Heart left ventricle (tissue), 16 donors: Measurements from ENCODE around the gene MIB2. TPM values are rescaled to one million over a fixed set of nuclear protein-coding genes. Genes with fewer than 3 reads are reported as not detected.

Source experiments
- ATAC-seq, 4 donors: fragments of 200-7000 bp; cut with Tn5 transposase; one replicate each; pipeline ENCODE4 v1.9.1; 2020 to 2022; ENCODE audit warnings: moderate library complexity in 4 of 4, mild to moderate bottlenecking in 3 of 4, moderate number of reproducible peaks in 1 of 4
- DNase-seq, 5 donors: peaks; one replicate each; pipeline ENCODE4 v3.0.0-alpha.2; 2020
- H3K27ac ChIP-seq, 12 donors: fragments of 200-600 bp; sonication (generic) in 4 of 12; one replicate each; pipeline versions ENCODE4 v1.5.0 to v1.8.0; 2016 to 2022; ENCODE audit warnings: mild to moderate bottlenecking in 2 of 12
- H3K27me3 ChIP-seq, 9 donors: fragments of 200-600 bp; sonication (generic) in 2 of 9; one replicate each; pipeline versions ENCODE4 v1.5.1 to v1.8.0; 2016 to 2022; ENCODE audit warnings: mild to moderate bottlenecking in 3 of 9
- H3K36me3 ChIP-seq, 9 donors: fragments of 200-600 bp; sonication (generic) in 2 of 9; one replicate each; pipeline versions ENCODE4 v1.5.0 to v1.8.0; 2018 to 2022; ENCODE audit warnings: mild to moderate bottlenecking in 2 of 9
- H3K4me1 ChIP-seq, 12 donors: fragments of 200-600 bp; sonication (generic) in 4 of 12; one replicate each; pipeline versions ENCODE4 v1.5.0 to v1.8.0; 2016 to 2022; ENCODE audit warnings: mild to moderate bottlenecking in 3 of 12
- H3K4me3 ChIP-seq, 12 donors: fragments of 200-600 bp; sonication (generic) in 4 of 12; one replicate each; pipeline versions ENCODE4 v1.5.0 to v1.8.0; 2017 to 2022; ENCODE audit warnings: mild to moderate bottlenecking in 9 of 12, moderate library complexity in 4 of 12
- H3K9me3 ChIP-seq, 12 donors: fragments of 200-600 bp; sonication (generic) in 4 of 12; one replicate each; pipeline versions ENCODE4 v1.5.0 to v1.8.0; 2016 to 2022; ENCODE audit warnings: mild to moderate bottlenecking in 1 of 12
- POLR2A ChIP-seq, 2 donors: fragments of 450-650 bp; IDR thresholded peaks; one replicate each; pipeline ENCODE4 v1.6.1; 2017; ENCODE audit warnings: antibody characterized with exemption in 2 of 2, mild to moderate bottlenecking in 2 of 2, moderate library complexity in 2 of 2
- WGBS, 4 donors: extraction: QIAGEN DNeasy Blood & Tissue Kit in 2 of 4; methylation state at CpG; one replicate each; pipeline versions ENCODE4 v1.1.5 to v1.1.7; 2013 to 2018; 5-methylcytosine and 5-hydroxymethylcytosine counted together
- intact Hi-C, 10 donors: fragments of 100-400 bp; cut with DNase I; formaldehyde crosslinking; loops; one replicate each; pipeline versions ENCODE4 v1.11.1 to v1.14.2; 2022
- polyA plus RNA-seq, 2 donors: library from polyadenylated mRNA; stranded (reverse); fragments of 200-250 nt; gene quantifications; one replicate each; pipeline ENCODE4 v1.2.3, GENCODE V29; 2013
- total RNA-seq, 9 donors: library from RNA; depleted of rRNA in 2 of 9; stranded (reverse); fragments of >200 nt in 2 of 9; fragmentation: NEBNext Ultra II Directional in 3 of 9; extraction: Animal tissue kit (Norgen Biotek cat#: 25700) in 3 of 9; gene quantifications; one replicate each; pipeline versions ENCODE4 v1.1.0 to v1.2.4, GENCODE V29; 2016 to 2023
- TF ChIP-seq, protein P1 (sequence below), 12 donors: fragments of 200-600 bp; sonication (generic) in 4 of 12; IDR thresholded peaks; one replicate each; pipeline versions ENCODE4 v1.5.0 to v1.8.0; 2018 to 2022; ENCODE audit warnings: antibody characterized with exemption in 12 of 12, mild to moderate bottlenecking in 5 of 12
- donor health status: ischemic (EF 13 %, LVEDD 7.1; RV severe dilation, severe dysfunction).
- donor health status: healthy with polysubstance abuse.
- donor health status: DM: no; HTN: yes; CAD: no.
- donor health status: DM: no; HTN: no; CAD: no.
- donor health status: ischemic (EF 25% LVEDD 6.9; RV normal size, moderate dysfunction).
- donor health status: ischemic (EF 25% LVEDD 5.7; RV mildly dilated, moderate dysfunction).
- donor health status: healthy.
- donor health status: DM: yes; HTN: yes; CAD: no.
- donor health status: ischemic (EF 35%, LVEDD 5.7; RV mildly dilated, moderate dysfunction).
- donor health status: nonischemic (EF 11% LVEDD 7.7; RV severe dilation, severe dysfunction).
- donor health status: DM: yes; HTN: yes; CAD: no.
- donor health status: PGD.
- donor health status: ischemic (EF 29% LVEDD 5.4; RV normal size, mild dysfunction).
- donor health status: nonischemic (EF 23%, LVEDD 6.1; RV moderate dilation, normal function).

MIB2 gene
- total and polyA plus RNA-seq, 11 donors = 40.7 to 121 (median 76.3) TPM

DNA sequence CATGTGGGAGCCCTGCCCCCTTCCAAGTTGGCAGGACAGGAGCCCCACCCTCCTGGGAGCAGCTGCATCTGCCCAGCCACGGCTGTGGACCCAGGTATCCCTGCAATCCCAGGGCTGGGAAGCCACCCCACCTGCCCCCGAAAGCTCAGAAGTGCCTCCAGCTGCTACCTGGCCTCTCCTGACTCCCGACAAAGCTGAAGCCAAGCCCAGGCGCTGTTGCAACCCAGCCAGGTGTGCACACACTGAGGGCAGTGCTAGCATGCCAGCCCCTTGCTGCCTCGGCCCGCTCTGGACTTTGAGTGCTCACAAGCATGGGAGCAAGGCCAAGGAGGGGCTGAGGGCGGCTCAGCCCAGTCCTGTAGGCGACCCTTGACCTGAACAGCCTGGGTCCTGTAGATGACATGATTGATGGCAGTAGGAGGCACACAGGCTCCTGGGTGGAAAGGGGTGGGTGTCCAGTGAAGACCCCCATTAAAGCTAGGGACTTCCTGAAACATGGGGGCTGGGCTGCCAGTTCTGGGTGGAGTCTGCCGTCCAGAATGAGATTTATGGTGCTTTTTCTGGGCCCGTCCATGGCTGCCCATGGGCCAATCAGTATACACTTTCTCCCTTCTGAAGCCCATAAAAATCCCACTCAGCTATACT is 37.8 kb upstream of the MIB2 start:
- DNase-seq (no peak), ATAC-seq (no peak)
- WGBS, 4 donors = 60 to 71% (median 65%) methylated on average over 7 to 10 of the region's 10 CpGs
- intact Hi-C loops = loop anchor here in 2 of 10 donors (5.0 to 10.0 kb wide), 2 partner anchors 35 to 77 kb away; partner anchors contain the start of gene CDK11B (in 1 of the 2)
- TF ChIP-seq, protein P1, sequence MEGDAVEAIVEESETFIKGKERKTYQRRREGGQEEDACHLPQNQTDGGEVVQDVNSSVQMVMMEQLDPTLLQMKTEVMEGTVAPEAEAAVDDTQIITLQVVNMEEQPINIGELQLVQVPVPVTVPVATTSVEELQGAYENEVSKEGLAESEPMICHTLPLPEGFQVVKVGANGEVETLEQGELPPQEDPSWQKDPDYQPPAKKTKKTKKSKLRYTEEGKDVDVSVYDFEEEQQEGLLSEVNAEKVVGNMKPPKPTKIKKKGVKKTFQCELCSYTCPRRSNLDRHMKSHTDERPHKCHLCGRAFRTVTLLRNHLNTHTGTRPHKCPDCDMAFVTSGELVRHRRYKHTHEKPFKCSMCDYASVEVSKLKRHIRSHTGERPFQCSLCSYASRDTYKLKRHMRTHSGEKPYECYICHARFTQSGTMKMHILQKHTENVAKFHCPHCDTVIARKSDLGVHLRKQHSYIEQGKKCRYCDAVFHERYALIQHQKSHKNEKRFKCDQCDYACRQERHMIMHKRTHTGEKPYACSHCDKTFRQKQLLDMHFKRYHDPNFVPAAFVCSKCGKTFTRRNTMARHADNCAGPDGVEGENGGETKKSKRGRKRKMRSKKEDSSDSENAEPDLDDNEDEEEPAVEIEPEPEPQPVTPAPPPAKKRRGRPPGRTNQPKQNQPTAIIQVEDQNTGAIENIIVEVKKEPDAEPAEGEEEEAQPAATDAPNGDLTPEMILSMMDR (IDR thresholded peaks at IDR 0.05) = no peak
- TF ChIP-seq POLR2A (IDR thresholded peaks at IDR 0.05) = no peak
- Histone ChIP-seq H3K9me3 (no peaks in the 10 kb centered on the region), H3K4me3 (no peak overlapping the region), H3K27ac (no peak overlapping the region), H3K36me3 (peaks cover 0 to 1% (median 0%) of the 10 kb centered on the region in 9 donors), H3K27me3 (peaks cover 0 to 14% (median 0%) of the 10 kb centered on the region in 9 donors), H3K4me1 (peaks cover 0 to 25% (median 13%) of the 10 kb centered on the region in 12 donors)

DNA sequence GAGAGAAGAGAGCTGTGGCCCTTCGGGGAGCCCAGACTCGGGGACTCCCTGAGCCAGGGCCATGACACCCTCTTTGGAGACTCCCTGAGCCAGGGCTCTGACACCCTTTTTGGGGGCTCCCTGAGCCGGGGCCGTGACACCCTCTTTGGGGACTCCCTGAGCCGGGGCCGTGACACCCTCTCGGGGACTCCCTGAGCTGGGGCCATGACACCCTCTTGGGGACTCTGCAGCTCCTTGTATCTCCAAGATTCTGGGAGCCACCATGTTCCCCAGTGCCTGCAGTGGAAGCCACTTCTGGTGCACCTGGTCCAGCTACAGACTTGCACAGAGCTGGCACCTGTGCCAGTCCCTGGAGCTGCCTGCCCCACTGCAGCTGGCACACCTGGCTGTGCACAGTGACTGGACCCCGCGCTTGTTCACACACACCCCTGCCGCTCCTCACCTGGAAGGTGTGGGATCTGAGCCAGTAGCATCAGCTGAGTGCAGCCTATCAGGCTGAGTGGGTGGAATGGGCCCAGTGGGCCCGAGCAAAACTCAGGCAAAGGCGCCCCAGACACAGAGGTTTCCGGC is 36.8 kb upstream of the MIB2 start:
- DNase-seq (no peak), ATAC-seq (no peak)
- H3K4me1 ChIP-seq = peaks cover 0 to 15% (median 3%) of the 10 kb centered on the region in 12 donors
- no peak for TF ChIP-seq POLR2A (IDR thresholded peaks at IDR 0.05)
- TF ChIP-seq, protein P1 (IDR thresholded peaks at IDR 0.05) = no peak
- H3K36me3 ChIP-seq = no peaks in the 10 kb centered on the region
- H3K4me3 ChIP-seq = no peak overlapping the region
- WGBS, 4 donors = 86 to 89% (median 86%) methylated on average over 10 to 13 of the region's 13 CpGs
- peaks cover 0 to 14% (median 0%) of the 10 kb centered on the region in 9 donors for H3K27me3 ChIP-seq
- H3K9me3 ChIP-seq = no peaks in the 10 kb centered on the region
- H3K27ac ChIP-seq = no peak overlapping the region
- intact Hi-C loops = loop anchor here in 2 of 10 donors (5.0 to 10.0 kb wide), 2 partner anchors 34 to 76 kb away; partner anchors contain the start of gene CDK11B (in 1 of the 2)

DNA sequence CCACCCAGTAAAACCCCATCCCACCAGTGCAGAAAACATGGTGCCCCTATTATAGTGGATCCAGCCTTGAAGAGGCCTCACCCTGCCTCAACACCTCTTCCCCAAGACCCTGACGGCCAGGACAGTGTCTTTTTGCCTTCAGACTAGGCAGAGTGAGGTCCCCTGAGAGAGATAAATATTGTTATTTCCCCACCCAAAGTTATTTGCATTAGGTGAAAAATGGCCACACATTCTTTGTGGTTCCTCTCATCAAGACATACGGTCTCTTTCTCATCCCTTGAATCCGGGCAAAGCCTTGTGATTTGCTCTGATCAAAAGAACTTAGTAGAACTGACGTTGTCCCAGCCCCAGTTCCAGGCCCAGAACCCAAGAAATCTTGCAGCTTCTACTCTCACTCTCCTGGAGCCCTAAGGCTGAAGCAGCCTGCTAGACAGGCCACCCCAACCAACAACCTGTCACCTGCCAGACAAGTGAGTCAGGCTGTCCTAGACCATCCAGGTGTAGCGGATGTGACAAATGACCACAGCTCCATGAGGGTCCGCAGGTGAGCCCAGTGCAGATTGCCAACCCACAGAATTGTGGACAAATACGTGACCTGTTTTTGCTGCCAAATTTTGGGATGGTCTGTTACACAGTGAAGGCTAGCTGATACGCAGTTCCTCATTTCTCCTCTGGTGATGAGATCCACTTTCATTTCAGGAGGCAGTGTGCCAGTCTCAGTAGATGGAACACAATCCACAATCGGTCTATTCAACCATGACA is 32.5 kb upstream of the MIB2 start:
- WGBS, 4 donors = 72 to 81% (median 77%) methylated on average over 9 of the region's 9 CpGs
- H3K4me1 ChIP-seq = no peaks in the 10 kb centered on the region
- intact Hi-C loops = no loop called here
- peaks cover 0 to 19% (median 0%) of the 10 kb centered on the region in 9 donors for H3K27me3 ChIP-seq
- no peak overlapping the region for H3K27ac ChIP-seq
- TF ChIP-seq POLR2A (IDR thresholded peaks at IDR 0.05) = no peak
- H3K4me3 ChIP-seq = no peak overlapping the region
- no peaks in the 10 kb centered on the region for H3K36me3 ChIP-seq
- no peak for ATAC-seq
- no peak for DNase-seq
- H3K9me3 ChIP-seq = no peaks in the 10 kb centered on the region

DNA sequence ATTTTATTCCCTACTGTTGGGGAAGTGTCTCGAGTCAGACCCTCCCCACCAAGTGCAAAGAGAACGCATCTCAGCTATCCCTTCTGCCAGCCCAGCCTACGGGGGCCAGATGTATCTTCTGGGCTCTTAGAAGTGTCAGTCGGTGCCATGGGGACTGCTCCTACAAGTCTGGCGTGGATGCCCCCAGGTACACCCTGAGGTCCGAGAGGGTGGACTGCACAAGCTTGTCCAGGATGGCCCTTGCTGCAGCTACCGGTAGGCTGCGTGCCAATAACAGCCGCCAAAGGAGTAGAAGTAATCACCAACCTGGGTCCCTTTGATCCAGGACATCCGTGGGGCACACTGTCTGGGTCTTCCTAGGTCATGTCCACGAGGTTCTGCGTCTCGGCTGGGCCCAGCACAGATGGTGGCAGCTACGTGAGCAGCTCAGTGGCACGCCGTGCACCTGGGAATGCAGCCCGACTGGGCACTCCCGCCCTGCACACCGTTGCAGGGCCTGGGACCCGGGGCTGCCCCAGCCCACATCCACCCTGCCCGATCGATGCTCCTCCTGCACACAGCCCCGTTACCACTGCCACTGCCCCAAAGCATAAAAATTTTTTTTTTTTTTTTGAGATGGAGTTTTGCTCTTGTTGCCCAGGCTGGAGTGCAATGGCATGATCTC is 31.8 kb upstream of the MIB2 start:
- intact Hi-C loops = no loop called here
- WGBS, 4 donors = 83 to 87% (median 84%) methylated on average over 21 to 23 of the region's 23 CpGs
- TF ChIP-seq, protein P1 (IDR thresholded peaks at IDR 0.05) = no peak
- no peak for TF ChIP-seq POLR2A (IDR thresholded peaks at IDR 0.05)
- Histone ChIP-seq H3K4me3 (no peak overlapping the region), H3K27ac (no peak overlapping the region), H3K36me3 (no peaks in the 10 kb centered on the region), H3K4me1 (no peaks in the 10 kb centered on the region), H3K9me3 (no peaks in the 10 kb centered on the region), H3K27me3 (peaks cover 0 to 22% (median under 1%) of the 10 kb centered on the region in 9 donors)
- DNase-seq (no peak), ATAC-seq (no peak)
